GM23248 (cell line): ENCODE results near the gene COMMD1.

Source experiments
- EZH2 ChIP-seq: fragments of 200-600 bp; sonication (generic); IDR thresholded peaks from 2 replicates; pipeline ENCODE4 v1.6.1; 2018; ENCODE audit warnings: antibody characterized with exemption, mild to moderate bottlenecking; ENCODE audit not compliant: insufficient read depth, poor library complexity, severe bottlenecking
- EZH2phosphoT487 ChIP-seq: fragments of 200-600 bp; sonication (generic); IDR thresholded peaks from 2 replicates; pipeline ENCODE4 v1.6.1; 2018; ENCODE audit warnings: antibody characterized with exemption, moderate library complexity, mild to moderate bottlenecking, low read depth; ENCODE audit not compliant: insufficient read depth

- TF ChIP-seq EZH2phosphoT487 (no peak), EZH2 (no peak)
Measured at GRCh38 chr2:61906186-61906470, 654 bp downstream of the COMMD1 start.
